Osteocyte (in vitro differentiated cells): ENCODE measurements around the gene SLAMF6. TPM values are rescaled to one million over a fixed set of nuclear protein-coding genes. Genes with fewer than 3 reads are reported as not detected.

ENCODE experiments used
- DNase-seq: peaks from one replicate; pipeline ENCODE4 v3.0.0; 2021; ENCODE audit warnings: mixed read lengths; ENCODE audit not compliant: unreplicated experiment; ENCODE audit errors: extremely low spot score
- H3K27ac Mint-ChIP-seq: one replicate; pipeline ENCODE4 v1.8.0; 2021; ENCODE audit warnings: mild to moderate bottlenecking, mixed read lengths; ENCODE audit not compliant: unreplicated experiment
- H3K27me3 Mint-ChIP-seq: one replicate; pipeline ENCODE4 v1.8.0; 2021; ENCODE audit warnings: mixed read lengths; ENCODE audit not compliant: unreplicated experiment
- H3K36me3 Mint-ChIP-seq: one replicate; pipeline ENCODE4 v1.8.0; 2021; ENCODE audit warnings: mixed read lengths; ENCODE audit not compliant: unreplicated experiment
- H3K4me1 Mint-ChIP-seq: one replicate; pipeline ENCODE4 v1.8.0; 2021; ENCODE audit warnings: mixed read lengths; ENCODE audit not compliant: unreplicated experiment
- H3K4me3 Mint-ChIP-seq: one replicate; pipeline ENCODE4 v1.8.0; 2021; ENCODE audit warnings: mild to moderate bottlenecking, moderate library complexity, mixed read lengths; ENCODE audit not compliant: unreplicated experiment
- H3K9me3 Mint-ChIP-seq: one replicate; pipeline ENCODE4 v1.8.0; 2021; ENCODE audit warnings: mixed read lengths; ENCODE audit not compliant: unreplicated experiment
- total RNA-seq: library from RNA; stranded (reverse); gene quantifications from 2 replicates; pipeline ENCODE4 v1.2.1, GENCODE V29; 2021
- TF ChIP-seq, protein P1 (sequence below): fragments of 200-600 bp; sonication (generic); IDR thresholded peaks from 2 replicates; pipeline ENCODE4 v1.5.0; 2021; ENCODE audit warnings: antibody characterized with exemption, mild to moderate bottlenecking, moderate library complexity

The SLAMF6 gene
- total RNA-seq, 1 donor from 2014 or later = not detected

DNA sequence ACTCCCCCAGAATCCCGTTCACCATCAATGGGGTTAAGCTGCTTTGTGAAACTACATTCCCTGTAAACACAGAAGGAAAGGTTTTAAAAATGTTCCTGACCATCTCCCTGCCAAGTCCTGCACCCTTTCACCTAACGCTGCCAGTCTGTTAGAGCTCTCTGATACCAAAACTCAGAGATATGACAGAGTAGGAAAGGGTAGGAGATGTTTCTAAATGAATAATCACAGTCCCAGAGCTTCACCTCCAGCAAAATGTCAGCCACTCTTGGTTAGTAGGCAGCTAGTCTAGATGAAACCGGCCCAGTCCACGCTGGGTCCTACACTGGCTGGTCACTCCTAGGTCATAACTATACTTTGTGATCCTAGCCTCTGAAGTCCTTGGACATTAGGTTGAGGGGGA lies 26.7 kb downstream of the SLAMF6 start:
- Mint-ChIP-seq H3K27me3 (no peaks in the 10 kb centered on the region), H3K4me1 (no peaks in the 10 kb centered on the region), H3K9me3 (peaks cover 7% of the 10 kb centered on the region), H3K36me3 (no peaks in the 10 kb centered on the region), H3K27ac (no peak overlapping the region), H3K4me3 (no peak overlapping the region)
- TF ChIP-seq, protein P1, sequence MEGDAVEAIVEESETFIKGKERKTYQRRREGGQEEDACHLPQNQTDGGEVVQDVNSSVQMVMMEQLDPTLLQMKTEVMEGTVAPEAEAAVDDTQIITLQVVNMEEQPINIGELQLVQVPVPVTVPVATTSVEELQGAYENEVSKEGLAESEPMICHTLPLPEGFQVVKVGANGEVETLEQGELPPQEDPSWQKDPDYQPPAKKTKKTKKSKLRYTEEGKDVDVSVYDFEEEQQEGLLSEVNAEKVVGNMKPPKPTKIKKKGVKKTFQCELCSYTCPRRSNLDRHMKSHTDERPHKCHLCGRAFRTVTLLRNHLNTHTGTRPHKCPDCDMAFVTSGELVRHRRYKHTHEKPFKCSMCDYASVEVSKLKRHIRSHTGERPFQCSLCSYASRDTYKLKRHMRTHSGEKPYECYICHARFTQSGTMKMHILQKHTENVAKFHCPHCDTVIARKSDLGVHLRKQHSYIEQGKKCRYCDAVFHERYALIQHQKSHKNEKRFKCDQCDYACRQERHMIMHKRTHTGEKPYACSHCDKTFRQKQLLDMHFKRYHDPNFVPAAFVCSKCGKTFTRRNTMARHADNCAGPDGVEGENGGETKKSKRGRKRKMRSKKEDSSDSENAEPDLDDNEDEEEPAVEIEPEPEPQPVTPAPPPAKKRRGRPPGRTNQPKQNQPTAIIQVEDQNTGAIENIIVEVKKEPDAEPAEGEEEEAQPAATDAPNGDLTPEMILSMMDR = no peak
- DNase-seq = no peak

DNA sequence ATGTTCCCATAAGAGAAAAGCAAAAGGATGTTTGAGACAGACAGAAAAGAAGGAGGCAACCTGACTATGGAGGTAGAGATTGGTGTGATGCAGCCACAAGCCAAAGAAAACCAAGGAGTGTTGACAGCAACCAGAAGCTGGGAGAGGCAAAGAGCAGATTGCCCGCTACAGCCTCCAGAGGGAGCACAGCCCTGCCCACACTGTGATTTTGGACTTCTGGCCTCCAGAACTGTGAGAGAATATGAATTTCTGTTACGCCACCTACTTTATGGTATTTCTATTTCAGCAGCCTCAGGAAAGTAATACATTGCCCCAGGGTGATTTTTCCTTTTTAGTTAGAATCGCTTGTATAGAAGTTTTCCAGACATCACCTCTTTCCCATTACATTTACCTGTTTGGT lies 28.4 kb downstream of the SLAMF6 start:
- H3K36me3 Mint-ChIP-seq = no peaks in the 10 kb centered on the region
- no peak overlapping the region for H3K4me3 Mint-ChIP-seq

GRCh38 chr1:160492617-160493016 lies 30.4 kb downstream of the SLAMF6 start:
- no peak for DNase-seq
- H3K27me3 Mint-ChIP-seq = no peaks in the 10 kb centered on the region
- no peak overlapping the region for H3K27ac Mint-ChIP-seq
- no peaks in the 10 kb centered on the region for H3K4me1 Mint-ChIP-seq
- H3K4me3 Mint-ChIP-seq = no peak overlapping the region
- TF ChIP-seq, protein P1 = no peak
- no peaks in the 10 kb centered on the region for H3K36me3 Mint-ChIP-seq
- no peaks in the 10 kb centered on the region for H3K9me3 Mint-ChIP-seq

More for the DNA sequence above, 28.4 kb downstream of the SLAMF6 start:
- Mint-ChIP-seq H3K9me3 (peaks cover 4% of the 10 kb centered on the region), H3K27me3 (no peaks in the 10 kb centered on the region), H3K27ac (no peak overlapping the region), H3K4me1 (no peaks in the 10 kb centered on the region)
- TF ChIP-seq, protein P1 = peak; percentile 26
- DNase-seq = no peak

GRCh38 chr1:160491981-160492380 lies 31.1 kb downstream of the SLAMF6 start:
- TF ChIP-seq, protein P1 = no peak
- H3K27me3 Mint-ChIP-seq = no peaks in the 10 kb centered on the region
- no peak for DNase-seq
- no peaks in the 10 kb centered on the region for H3K4me1 Mint-ChIP-seq
- no peaks in the 10 kb centered on the region for H3K9me3 Mint-ChIP-seq
- H3K36me3 Mint-ChIP-seq = no peaks in the 10 kb centered on the region
- H3K27ac Mint-ChIP-seq = no peak overlapping the region
- H3K4me3 Mint-ChIP-seq = no peak overlapping the region

DNA sequence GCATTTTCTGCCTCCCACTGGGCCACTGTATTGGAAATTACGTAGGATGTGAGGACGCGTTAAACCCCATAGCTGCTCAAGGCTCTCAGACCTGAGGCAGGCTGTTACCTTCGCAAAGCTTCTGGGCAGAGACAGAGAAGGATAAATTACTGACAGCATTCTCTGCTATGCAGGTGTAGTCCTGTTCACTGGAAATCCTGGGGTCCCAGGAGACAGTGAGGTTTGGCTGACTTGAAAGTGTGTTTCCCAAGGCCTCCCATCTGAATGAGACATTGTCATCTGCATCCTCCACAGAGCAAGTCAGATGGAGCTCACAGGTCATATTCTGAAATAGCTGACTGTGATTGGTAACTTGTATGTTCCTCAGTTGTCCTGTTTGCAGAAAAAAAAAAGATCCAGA lies 32.0 kb downstream of the SLAMF6 start:
- H3K9me3 Mint-ChIP-seq = no peaks in the 10 kb centered on the region
- no peaks in the 10 kb centered on the region for H3K4me1 Mint-ChIP-seq
- no peaks in the 10 kb centered on the region for H3K36me3 Mint-ChIP-seq
- TF ChIP-seq, protein P1 = no peak
- H3K27ac Mint-ChIP-seq = no peak overlapping the region
- H3K27me3 Mint-ChIP-seq = no peaks in the 10 kb centered on the region
- no peak for DNase-seq
- H3K4me3 Mint-ChIP-seq = no peak overlapping the region
